GM18520 (cell line): ENCODE measurements around the gene MFF.

Source experiments
- ATAC-seq: cut with Tn5 transposase; IDR thresholded peaks from one replicate; pipeline ENCODE4 v1.9.1; 2021; ENCODE audit not compliant: unreplicated experiment

MFF gene

GRCh38 chr2:227324995-227325838 lies at the start of gene MFF:
Gene MFF, plus strand, starts transcription at chr2:227325251. Its CDS starts 5,415 bp downstream, at chr2:227330666.
- peak; percentile 95 for ATAC-seq

GRCh38 chr2:227280895-227281294 lies 44.2 kb upstream of the MFF start:
- no peak for ATAC-seq

- no peak for ATAC-seq
Measured at GRCh38 chr2:227285741-227286236, 39.3 kb upstream of the MFF start.

- no peak for ATAC-seq
Measured at GRCh38 chr2:227287771-227288170, 37.3 kb upstream of the MFF start.

GRCh38 chr2:227292314-227292713 lies 32.7 kb upstream of the MFF start:
- no peak for ATAC-seq

GRCh38 chr2:227293531-227293930 lies 31.5 kb upstream of the MFF start:
- ATAC-seq: no peak

- ATAC-seq: no peak
Measured at GRCh38 chr2:227295806-227296205, 29.2 kb upstream of the MFF start.

GRCh38 chr2:227296671-227297405 lies 28.2 kb upstream of the MFF start:
- ATAC-seq: no peak

- ATAC-seq: no peak
Measured at GRCh38 chr2:227301523-227301922, 23.5 kb upstream of the MFF start.

- peak; percentile 82 for ATAC-seq
Measured at GRCh38 chr2:227308784-227309183, 16.3 kb upstream of the MFF start.

GRCh38 chr2:227310756-227311110 lies 14.3 kb upstream of the MFF start:
- ATAC-seq: no peak

GRCh38 chr2:227311861-227312506 lies 13.1 kb upstream of the MFF start:
- no peak for ATAC-seq

GRCh38 chr2:227312579-227312978 lies 12.5 kb upstream of the MFF start:
- no peak for ATAC-seq

- ATAC-seq: no peak
Measured at GRCh38 chr2:227313310-227313709, 11.7 kb upstream of the MFF start.

GRCh38 chr2:227317834-227318233 lies 7.2 kb upstream of the MFF start:
- no peak for ATAC-seq

- no peak for ATAC-seq
Measured at GRCh38 chr2:227320305-227321094, 4.6 kb upstream of the MFF start.

GRCh38 chr2:227322530-227323205 lies 2.4 kb upstream of the MFF start:
- no peak for ATAC-seq

GRCh38 chr2:227323818-227324217 lies 1.2 kb upstream of the MFF start:
- no peak for ATAC-seq

GRCh38 chr2:227324642-227324994 lies 433 bp upstream of the MFF start:
- no peak for ATAC-seq

- ATAC-seq: no peak
Measured at GRCh38 chr2:227325839-227326195, 766 bp downstream of the MFF start.
